ENCODE data around the gene NAV3.
"Not testable (repeated sequence)": the region's sequence is repeated elsewhere in the genome, so short reads cannot be mapped to it uniquely, and the experiment has no call there.

The NAV3 gene

GRCh38 chr12:78081590-78082314 is 251.1 kb downstream of the NAV3 start:
- no peak for DNase-seq

DNA sequence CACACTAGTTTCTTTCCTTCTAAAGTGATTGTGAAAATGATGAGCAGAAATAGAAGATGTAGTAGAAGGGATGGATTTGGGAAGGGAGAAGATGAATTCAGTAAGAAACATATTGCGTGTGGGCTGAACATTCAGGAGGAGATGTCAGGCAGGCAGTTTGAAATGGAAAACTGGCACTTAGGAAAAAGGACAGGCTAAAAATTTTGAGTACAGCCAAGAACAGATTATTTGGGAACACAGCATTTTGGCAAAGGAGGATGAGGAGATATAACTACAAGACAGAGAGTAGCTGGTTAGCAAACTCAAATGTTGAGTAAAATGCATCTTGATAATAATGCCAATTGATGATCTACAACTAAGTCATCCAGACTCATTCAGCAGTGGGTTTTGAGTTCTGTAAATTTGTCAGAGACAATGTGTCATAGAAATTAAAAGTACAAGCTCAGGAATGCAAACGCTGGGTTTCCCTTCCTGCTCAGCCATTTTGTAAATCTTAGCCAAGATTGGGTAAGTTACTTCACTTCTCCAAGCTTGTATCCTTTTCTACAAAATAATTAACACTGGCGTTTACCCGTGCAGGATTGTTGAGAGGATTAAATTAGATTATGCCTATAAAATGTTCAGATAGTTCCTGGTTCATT is 255.0 kb downstream of the NAV3 start:
- DNase-seq = no peak

DNA sequence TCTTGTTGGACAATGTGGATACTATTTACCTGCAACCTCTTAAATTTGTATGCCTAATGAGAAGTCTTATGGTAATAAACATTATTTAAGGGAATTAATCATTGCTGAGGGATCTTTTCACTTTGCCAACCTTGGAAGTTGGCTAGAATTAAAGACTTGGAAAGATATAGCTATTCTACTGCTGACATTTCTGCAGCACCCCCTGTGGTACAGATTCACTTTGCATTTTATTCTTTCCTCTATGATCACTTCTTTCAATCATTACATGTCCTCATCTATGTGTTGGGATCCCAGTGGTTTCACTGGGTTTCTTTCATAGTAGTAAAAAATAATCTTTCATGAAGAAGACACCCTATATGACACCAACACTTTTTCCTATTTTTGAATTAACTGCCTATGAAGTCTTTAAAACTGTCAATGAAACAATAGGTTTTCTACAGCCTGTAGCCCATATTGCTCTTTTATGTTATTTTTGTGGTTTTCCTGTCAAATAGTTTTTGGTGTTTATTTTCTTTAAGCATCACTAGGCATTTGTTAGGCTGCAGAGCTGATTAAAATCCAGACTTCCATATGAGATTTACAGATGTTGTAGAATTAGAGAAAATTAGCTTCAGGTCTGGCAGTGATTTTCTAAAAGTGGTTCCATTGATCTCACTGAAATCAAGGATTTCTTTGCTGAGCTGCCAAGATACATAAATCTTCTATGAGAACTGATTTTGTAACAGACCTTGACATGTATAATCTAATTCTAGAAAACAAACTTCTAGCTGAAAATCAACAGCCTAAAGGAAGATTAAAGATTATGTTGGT is 256.1 kb downstream of the NAV3 start:
- no peak for DNase-seq

- DNase-seq = no peak
These were observed 256.6 kb downstream of the NAV3 start for GRCh38 chr12:78087363-78087675.

- DNase-seq = no peak
These were observed 257.7 kb downstream of the NAV3 start for GRCh38 chr12:78088391-78088832.

- no peak for DNase-seq
These were observed 259.6 kb downstream of the NAV3 start for GRCh38 chr12:78090266-78090665.

- no peak for DNase-seq
These were observed 264.9 kb downstream of the NAV3 start for GRCh38 chr12:78095623-78096022.

DNA sequence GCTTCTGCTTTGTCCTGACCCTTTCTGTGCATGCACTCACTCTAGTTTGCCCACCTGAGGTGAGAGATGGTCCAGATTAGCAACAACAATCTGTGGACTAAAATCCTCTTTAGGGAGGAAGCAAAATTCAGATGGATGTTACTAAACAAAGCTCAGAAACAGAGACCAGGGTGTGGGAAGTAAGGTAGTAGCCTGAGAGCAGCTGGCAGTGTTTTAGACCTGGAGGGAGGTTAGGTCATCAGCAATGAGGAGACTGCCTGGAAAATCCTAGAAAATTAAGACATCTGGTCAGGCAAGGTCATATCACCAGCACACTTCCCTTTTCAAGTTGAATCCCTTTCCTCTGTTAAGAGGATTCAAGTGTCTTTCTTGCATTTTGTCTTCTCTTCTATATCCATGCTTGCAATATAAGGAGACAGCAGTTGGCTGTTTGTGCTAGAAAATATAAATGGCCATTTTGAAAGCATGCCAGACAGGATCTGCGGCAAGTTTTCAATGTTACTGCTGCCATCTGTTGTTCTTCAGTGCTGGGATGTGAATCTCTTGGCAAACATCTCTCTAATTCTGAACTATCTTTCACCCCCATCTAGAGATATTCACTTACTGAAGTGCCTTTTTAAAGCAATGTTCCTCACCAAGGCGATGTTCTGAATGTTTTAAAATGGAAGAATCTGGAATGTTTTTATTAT is 266.4 kb downstream of the NAV3 start:
- DNase-seq = no peak

GRCh38 chr12:78099806-78100205 is 269.1 kb downstream of the NAV3 start:
- no peak for DNase-seq

GRCh38 chr12:78101113-78101876 is 270.6 kb downstream of the NAV3 start:
- no peak for DNase-seq

GRCh38 chr12:78101946-78102635 is 271.4 kb downstream of the NAV3 start:
- no peak for DNase-seq

DNA sequence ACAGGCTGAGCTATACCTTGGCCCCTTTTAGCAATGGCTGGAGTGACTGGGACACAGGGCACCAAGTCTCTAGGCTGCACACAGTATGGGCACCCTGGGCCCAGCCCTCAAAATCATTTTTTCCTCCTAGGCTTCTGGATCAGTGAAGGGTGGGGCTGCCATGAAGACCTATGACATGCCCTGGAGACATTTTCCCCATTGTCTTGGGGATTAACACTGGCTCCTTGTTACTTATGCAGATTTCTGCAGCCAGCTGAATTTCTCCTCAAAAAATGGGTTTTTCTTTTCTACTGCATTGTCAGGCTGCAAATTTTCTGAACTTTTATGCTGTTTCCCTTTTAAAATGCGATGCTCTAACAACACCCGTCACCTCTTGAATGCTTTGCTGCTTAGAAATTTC is 272.1 kb downstream of the NAV3 start:
- DNase-seq = not testable (repeated sequence)

DNA sequence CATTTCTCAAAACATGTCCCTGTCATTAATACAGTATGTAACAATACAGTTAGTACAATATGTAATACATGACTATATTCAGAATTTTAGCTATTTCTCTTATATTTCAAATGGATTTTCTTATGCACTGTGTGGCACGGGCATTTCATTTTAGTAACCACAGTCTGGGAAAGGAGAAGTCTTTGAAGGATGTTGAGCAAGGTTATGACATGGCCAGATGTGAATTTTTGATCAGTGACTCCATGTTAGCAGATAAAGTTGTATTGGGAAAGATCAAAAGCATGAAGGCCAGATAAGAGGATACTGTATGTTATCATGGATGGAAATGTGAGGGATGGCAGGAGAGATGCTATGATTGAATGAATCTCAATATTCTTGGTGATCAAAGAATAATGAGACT is 285.2 kb downstream of the NAV3 start:
- no peak for DNase-seq

DNA sequence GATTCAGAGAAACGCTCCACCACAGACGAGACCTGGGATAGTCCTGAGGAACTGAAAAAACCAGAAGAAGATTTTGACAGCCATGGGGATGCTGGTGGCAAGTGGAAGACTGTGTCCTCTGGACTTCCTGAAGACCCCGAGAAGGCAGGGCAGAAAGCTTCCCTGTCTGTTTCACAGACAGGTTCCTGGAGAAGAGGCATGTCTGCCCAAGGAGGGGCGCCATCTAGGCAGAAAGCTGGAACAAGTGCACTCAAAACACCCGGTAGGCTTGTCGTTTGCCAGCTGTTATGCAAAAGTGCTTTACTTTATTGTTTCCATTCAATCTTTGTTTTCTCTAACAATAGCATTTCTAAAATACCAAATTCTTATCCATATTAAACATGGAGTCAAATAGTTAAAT is 287.3 kb downstream of the NAV3 start:
- peak in 1 of 2 experiments; percentile 33 for DNase-seq

- no peak for DNase-seq
These were observed 287.8 kb downstream of the NAV3 start for GRCh38 chr12:78118486-78118885.

- no peak for DNase-seq
These were observed 288.7 kb downstream of the NAV3 start for GRCh38 chr12:78119351-78119918.

DNA sequence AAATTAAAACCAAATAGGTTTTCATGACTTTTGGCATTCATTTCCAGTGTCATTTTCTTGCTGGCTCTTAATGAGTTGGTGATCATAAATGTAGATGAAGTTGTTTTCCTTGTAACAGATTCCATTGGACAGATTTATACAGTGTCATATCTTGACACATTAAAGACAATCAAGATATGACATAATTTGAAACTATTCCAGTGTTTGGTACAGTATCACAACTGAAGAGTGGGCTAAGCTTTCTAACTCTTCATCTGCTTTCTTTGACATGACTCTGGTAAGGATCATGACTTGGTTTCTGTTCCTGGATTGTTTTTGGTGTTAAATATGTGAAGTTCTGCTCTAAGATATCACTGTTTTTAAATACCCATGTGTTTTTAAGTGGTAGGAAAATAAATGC is 289.6 kb downstream of the NAV3 start:
- no peak for DNase-seq

GRCh38 chr12:78120866-78121560 is 290.3 kb downstream of the NAV3 start:
- peak; percentile 60 for DNase-seq

- no peak for DNase-seq
These were observed 291.4 kb downstream of the NAV3 start for GRCh38 chr12:78121969-78122610.

DNA sequence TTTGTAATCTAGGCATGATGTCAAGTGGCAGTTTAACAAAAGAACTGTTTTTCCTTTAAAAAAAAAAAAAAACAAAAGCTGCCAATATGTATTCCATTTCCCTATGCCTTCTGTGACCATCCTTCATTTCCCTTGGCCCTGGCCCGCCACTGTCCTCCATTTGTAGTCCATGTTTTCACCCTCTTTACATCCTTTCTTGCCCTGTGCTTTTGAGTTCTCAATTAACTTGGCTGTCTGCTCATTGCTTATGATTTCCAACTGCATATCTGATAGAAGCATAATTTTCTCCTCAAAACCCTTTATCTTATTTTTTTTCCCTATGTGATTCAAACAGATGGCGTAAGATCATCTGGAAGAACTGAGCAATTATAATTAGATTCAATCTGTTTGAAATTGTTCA is 297.5 kb downstream of the NAV3 start:
- DNase-seq = no peak

All from NCI-H526 (cell line).